Neural progenitor cell (in vitro differentiated cells): Measurements from ENCODE around the gene RFX8. TPM values are rescaled to one million over a fixed set of nuclear protein-coding genes. Genes with fewer than 3 reads are reported as not detected.

Source experiments
- DNase-seq: peaks from one replicate; pipeline ENCODE4 v3.0.0-alpha.2; 2016; ENCODE audit warnings: low spot score
- H2AFZ ChIP-seq: fragments of 200-600 bp; sonication (generic); replicated peaks from 2 replicates; pipeline ENCODE4 v1.6.1; 2016; ENCODE audit warnings: antibody characterized with exemption
- H3F3A ChIP-seq: fragments of 200-600 bp; sonication (generic); 2 replicates; pipeline ENCODE4 v1.6.1; 2016; ENCODE audit warnings: antibody characterized with exemption, low read depth
- H3K27ac ChIP-seq: fragments of 200-600 bp; sonication (generic); 2 replicates; pipeline ENCODE4 v1.5.1; 2016; ENCODE audit warnings: mild to moderate bottlenecking
- H3K27me3 ChIP-seq: fragments of 200-600 bp; sonication (generic); 2 replicates; pipeline ENCODE4 v1.6.1; 2016; ENCODE audit warnings: mild to moderate bottlenecking, moderate library complexity
- H3K36me3 ChIP-seq: fragments of 200-600 bp; sonication (generic); 2 replicates; pipeline ENCODE4 v1.5.1; 2016
- H3K4me1 ChIP-seq: fragments of 200-600 bp; sonication (generic); 2 replicates; pipeline ENCODE4 v1.6.1; 2016; ENCODE audit warnings: mixed run types
- H3K4me2 ChIP-seq: fragments of 200-600 bp; sonication (generic); 2 replicates; pipeline ENCODE4 v1.6.1; 2016
- H3K4me3 ChIP-seq: fragments of 200-600 bp; sonication (generic); 2 replicates; pipeline ENCODE4 v1.5.1; 2016
- H3K79me2 ChIP-seq: fragments of 200-600 bp; sonication (generic); 2 replicates; pipeline ENCODE4 v1.6.1; 2016; ENCODE audit warnings: low read depth
- H3K9ac ChIP-seq: fragments of 200-600 bp; sonication (generic); 2 replicates; pipeline ENCODE4 v1.6.1; 2016
- H3K9me3 ChIP-seq: fragments of 200-600 bp; sonication (generic); 2 replicates; pipeline ENCODE4 v1.5.1; 2016; ENCODE audit warnings: low read depth
- H4K20me1 ChIP-seq: fragments of 200-600 bp; sonication (generic); 2 replicates; pipeline ENCODE4 v1.6.1; 2016; ENCODE audit warnings: low read depth
- H3K27ac Mint-ChIP-seq: 3 replicates; pipeline ENCODE4 v1.8.0; 2021; ENCODE audit warnings: mixed read lengths
- H3K27me3 Mint-ChIP-seq: 2 replicates; pipeline ENCODE4 v1.8.0; 2022; ENCODE audit warnings: low read depth, mild to moderate bottlenecking, inconsistent platforms, moderate library complexity, mixed read lengths; ENCODE audit not compliant: insufficient read depth
- H3K36me3 Mint-ChIP-seq: 3 replicates; pipeline ENCODE4 v1.8.0; 2021; ENCODE audit warnings: mixed read lengths
- H3K4me1 Mint-ChIP-seq: 3 replicates; pipeline ENCODE4 v1.8.0; 2021; ENCODE audit warnings: mixed read lengths
- H3K4me3 Mint-ChIP-seq: 3 replicates; pipeline ENCODE4 v1.8.0; 2021; ENCODE audit warnings: mild to moderate bottlenecking, moderate library complexity, mixed read lengths
- H3K9me3 Mint-ChIP-seq: 3 replicates; pipeline ENCODE4 v1.8.0; 2020; ENCODE audit warnings: mixed read lengths
- CTCF ChIP-seq: fragments of 200-600 bp; sonication (generic); IDR thresholded peaks from 2 replicates; pipeline ENCODE4 v1.5.1; 2017; ENCODE audit warnings: antibody characterized with exemption, mild to moderate bottlenecking
- EZH2 ChIP-seq: fragments of 200-600 bp; sonication (generic); IDR thresholded peaks from 2 replicates; pipeline ENCODE4 v1.6.1; 2017; ENCODE audit warnings: antibody characterized with exemption, mild to moderate bottlenecking, moderate library complexity
- EZH2phosphoT487 ChIP-seq: fragments of 200-600 bp; sonication (generic); IDR thresholded peaks from 2 replicates; pipeline ENCODE4 v1.6.1; 2017; ENCODE audit warnings: antibody characterized with exemption
- total RNA-seq: library from RNA; depleted of rRNA; stranded (reverse); fragments of >200 nt; gene quantifications from 2 replicates; pipeline ENCODE4 v1.2.3, GENCODE V29; 2015; ENCODE audit warnings: low replicate concordance

Gene RFX8
- total RNA-seq, 1 donor from 2014 or later = 0.37 TPM

DNA sequence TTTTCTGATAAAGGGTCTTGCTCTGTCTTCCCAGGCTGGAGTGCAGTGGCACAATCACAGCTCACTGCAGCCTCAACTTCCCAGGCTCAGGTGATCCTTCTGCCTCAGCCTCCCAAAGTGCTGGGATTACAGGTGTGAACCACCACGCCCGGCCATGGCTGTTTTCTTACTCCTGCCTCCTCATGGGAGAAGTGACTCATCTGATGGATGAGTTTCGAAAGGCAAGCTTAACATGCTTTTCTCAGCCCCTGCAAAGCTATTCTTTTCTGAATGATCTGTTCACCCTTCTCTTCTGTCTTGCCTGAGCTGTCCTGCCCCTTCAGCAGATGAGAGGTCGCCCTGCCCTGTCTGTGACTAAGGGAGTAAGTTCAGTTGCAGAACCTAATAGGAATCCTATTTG lies 86.7 kb downstream of the RFX8 start:
- TF ChIP-seq EZH2 (no peak), EZH2phosphoT487 (no peak), CTCF (no peak)
- H3K4me2 ChIP-seq = no peak overlapping the region

GRCh38 chr2:101387151-101387834 lies 87.6 kb downstream of the RFX8 start, which contains the start of gene CREG2:
CREG2 (minus strand) TSS chr2:101387503; CDS start chr2:101387457, 46 bp downstream.
- H3F3A ChIP-seq = peaks cover 5% of the 10 kb centered on the region
- no peaks in the 10 kb centered on the region for H3K36me3 Mint-ChIP-seq
- H2AFZ ChIP-seq = peak within 1 kb of the TSS; percentile 100
- peaks cover 19% of the 10 kb centered on the region for H3K4me1 Mint-ChIP-seq
- H3K4me3 Mint-ChIP-seq = peak within 1 kb of the TSS; percentile 84
- TF ChIP-seq EZH2phosphoT487 (no peak), CTCF (peak; percentile 65), EZH2 (peak; percentile 71)
- H3K27ac ChIP-seq = no peak within 1 kb of the TSS
- H3K9me3 Mint-ChIP-seq = no peaks in the 10 kb centered on the region
- H3K4me2 ChIP-seq = peak within 1 kb of the TSS; percentile 100
- no peak within 1 kb of the TSS for H3K9ac ChIP-seq
- no peaks in the 10 kb centered on the region for H3K36me3 ChIP-seq
- H4K20me1 ChIP-seq = no peaks in the 10 kb centered on the region
- no peaks in the 10 kb centered on the region for H3K79me2 ChIP-seq
- peak; percentile 91 for DNase-seq
- H3K27me3 Mint-ChIP-seq = peaks cover 37% of the 10 kb centered on the region
- H3K4me1 ChIP-seq = no peaks in the 10 kb centered on the region
- no peak within 1 kb of the TSS for H3K27ac Mint-ChIP-seq
- no peaks in the 10 kb centered on the region for H3K9me3 ChIP-seq
- peaks cover 58% of the 10 kb centered on the region for H3K27me3 ChIP-seq
- H3K4me3 ChIP-seq = peak within 1 kb of the TSS; percentile 72

More for the DNA sequence above, 86.7 kb downstream of the RFX8 start:
- Histone ChIP-seq H3K4me3 (no peak overlapping the region), H3F3A (peaks cover 5% of the 10 kb centered on the region), H3K79me2 (no peaks in the 10 kb centered on the region), H3K9me3 (no peaks in the 10 kb centered on the region), H3K27me3 (peaks cover 58% of the 10 kb centered on the region), H3K4me1 (no peaks in the 10 kb centered on the region), H3K27ac (no peak overlapping the region), H3K9ac (no peak overlapping the region), H3K36me3 (no peaks in the 10 kb centered on the region), H2AFZ (no peak overlapping the region), H4K20me1 (no peaks in the 10 kb centered on the region)
- Mint-ChIP-seq H3K27me3 (peaks cover 35% of the 10 kb centered on the region), H3K4me3 (peak overlapping the region; percentile 70), H3K4me1 (peaks cover 11% of the 10 kb centered on the region), H3K9me3 (no peaks in the 10 kb centered on the region), H3K36me3 (no peaks in the 10 kb centered on the region), H3K27ac (no peak overlapping the region)
- no peak for DNase-seq

DNA sequence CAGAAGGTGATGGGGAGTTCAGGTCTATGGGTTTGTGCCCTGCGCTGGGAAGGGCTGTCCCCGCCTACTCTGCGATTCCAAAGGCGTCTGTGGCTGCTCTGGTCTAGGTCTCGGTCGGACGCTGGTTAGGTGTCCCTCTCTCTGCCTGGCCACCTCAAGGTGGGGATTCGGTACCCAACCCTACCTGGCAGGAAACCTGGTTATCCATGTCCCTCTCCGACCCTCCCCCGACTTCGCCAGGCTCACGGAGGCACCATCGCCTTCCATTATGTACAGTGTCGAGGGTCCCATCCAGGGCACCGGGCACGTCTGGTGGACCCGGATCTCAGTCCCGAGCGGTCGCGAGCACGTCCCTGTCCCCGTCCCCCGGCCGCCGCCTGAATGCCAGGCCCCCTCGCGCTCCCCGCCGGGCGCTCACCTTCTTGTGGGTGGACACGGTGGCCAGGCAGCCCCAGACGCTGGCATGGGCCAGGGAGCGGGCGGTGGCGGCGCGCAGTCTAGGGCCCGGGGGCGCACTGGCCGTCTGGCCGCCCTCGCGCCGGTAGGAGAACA lies 88.2 kb downstream of the RFX8 start:
- Mint-ChIP-seq H3K27me3 (peaks cover 37% of the 10 kb centered on the region), H3K27ac (no peak overlapping the region), H3K36me3 (no peaks in the 10 kb centered on the region), H3K4me3 (peak overlapping the region; percentile 84), H3K9me3 (no peaks in the 10 kb centered on the region), H3K4me1 (peaks cover 19% of the 10 kb centered on the region)
- Histone ChIP-seq H3K36me3 (no peaks in the 10 kb centered on the region), H3K4me2 (peak overlapping the region; percentile 100), H3K27me3 (peaks cover 58% of the 10 kb centered on the region), H3K9me3 (no peaks in the 10 kb centered on the region), H3K9ac (no peak overlapping the region), H3K79me2 (no peaks in the 10 kb centered on the region), H3F3A (peaks cover 5% of the 10 kb centered on the region), H2AFZ (peak overlapping the region; percentile 100), H3K27ac (no peak overlapping the region), H4K20me1 (no peaks in the 10 kb centered on the region), H3K4me1 (no peaks in the 10 kb centered on the region), H3K4me3 (peak overlapping the region; percentile 72)
- peak; percentile 21 for DNase-seq
- TF ChIP-seq EZH2phosphoT487 (peak; percentile 66), EZH2 (peak; percentile 80), CTCF (no peak)
